PC-9 (cell line): ENCODE results near the gene PTPRT. TPM values are rescaled to one million over a fixed set of nuclear protein-coding genes. Genes with fewer than 3 reads are reported as not detected.

Experiments used
- BruUV-seq: library from RNA; stranded (reverse); fragments of 400-500 nt; replicated peaks from 2 replicates; lab custom pipeline; 2021; lab: Mats Ljungman, UMichigan
- CTCF ChIA-PET: fragments of 300-600 bp; sonication (Branson Sonifier 250); formaldehyde crosslinking; loops from one replicate; lab custom pipeline; 2022; ENCODE audit warnings: antibody characterized with exemption; lab: Charles Lee
- POLR2A ChIA-PET: fragments of 300-600 bp; sonication (Branson Sonifier 250); formaldehyde crosslinking; loops from one replicate; lab custom pipeline; 2022; ENCODE audit warnings: antibody characterized with exemption; ENCODE audit not compliant: unreplicated experiment; lab: Charles Lee
- DNase-seq, 2 experiments: peaks; one replicate each; pipeline versions ENCODE4 v3.0.0 to v3.0.0-alpha.2; 2015 to 2022; ENCODE audit warnings: mixed read lengths in 1 of 2
- H2AFZ ChIP-seq: fragments of 200-600 bp; sonication (generic); 2 replicates; pipeline ENCODE4 v1.8.1; 2017; ENCODE audit warnings: antibody characterized with exemption
- H3F3A ChIP-seq: fragments of 200-600 bp; sonication (generic); 2 replicates; pipeline ENCODE4 v1.8.1; 2017; ENCODE audit warnings: antibody characterized with exemption, mild to moderate bottlenecking, low read depth; ENCODE audit not compliant: insufficient read depth
- H3K27ac ChIP-seq: fragments of 200-600 bp; sonication (generic); 2 replicates; pipeline ENCODE4 v1.6.1; 2016; ENCODE audit warnings: mixed run types
- H3K27me3 ChIP-seq: fragments of 200-600 bp; sonication (generic); 2 replicates; pipeline ENCODE4 v1.6.1; 2016; ENCODE audit warnings: low read depth, mixed run types; ENCODE audit not compliant: insufficient read depth
- H3K36me3 ChIP-seq: fragments of 200-600 bp; sonication (generic); 2 replicates; pipeline ENCODE4 v1.6.1; 2016; ENCODE audit warnings: low read depth, mixed run types
- H3K4me1 ChIP-seq: fragments of 200-600 bp; sonication (generic); replicated peaks from 2 replicates; pipeline ENCODE4 v1.6.1; 2016; ENCODE audit warnings: mixed run types; ENCODE audit not compliant: insufficient read depth
- H3K4me2 ChIP-seq: fragments of 200-600 bp; sonication (generic); 2 replicates; pipeline ENCODE4 v1.6.1; 2017; ENCODE audit warnings: mixed run types
- H3K4me3 ChIP-seq: fragments of 200-600 bp; sonication (generic); 2 replicates; pipeline ENCODE4 v1.6.1; 2016; ENCODE audit warnings: mixed run types
- H3K79me2 ChIP-seq: fragments of 200-600 bp; sonication (generic); 2 replicates; pipeline ENCODE4 v1.6.1; 2017; ENCODE audit warnings: low read depth, mixed run types
- H3K9me2 ChIP-seq: fragments of 200-600 bp; sonication (generic); 2 replicates; pipeline ENCODE4 v1.8.1; 2017; ENCODE audit warnings: mild to moderate bottlenecking; ENCODE audit not compliant: insufficient read depth
- H3K9me3 ChIP-seq: fragments of 200-600 bp; sonication (generic); 2 replicates; pipeline ENCODE4 v1.8.1; 2016; ENCODE audit warnings: low read depth; ENCODE audit not compliant: insufficient read depth
- H4K20me1 ChIP-seq: fragments of 200-600 bp; sonication (generic); 2 replicates; pipeline ENCODE4 v1.8.1; 2017; ENCODE audit not compliant: insufficient read depth
- EZH2 ChIP-seq: fragments of 200-600 bp; sonication (generic); IDR thresholded peaks from 2 replicates; pipeline ENCODE4 v1.8.0; 2017; ENCODE audit warnings: antibody characterized with exemption, low read depth
- intact Hi-C: fragments of 100-400 bp; cut with micrococcal nuclease; formaldehyde crosslinking; loops from one replicate; pipeline ENCODE4 v1.10.0; 2022; ENCODE audit not compliant: unreplicated experiment
- total RNA-seq: library from RNA; stranded (reverse); gene quantifications from 2 replicates; pipeline ENCODE4 v1.2.3, GENCODE V29; 2021
- TF ChIP-seq, protein P1 (sequence below): fragments of 200-600 bp; sonication (generic); conservative IDR thresholded peaks from 2 replicates; pipeline ENCODE4 v1.6.1; 2017; ENCODE audit warnings: mixed run types, antibody characterized with exemption, mild to moderate bottlenecking, moderate library complexity

Gene PTPRT
- total RNA-seq, 1 experiment from 2014 or later = not detected

DNA sequence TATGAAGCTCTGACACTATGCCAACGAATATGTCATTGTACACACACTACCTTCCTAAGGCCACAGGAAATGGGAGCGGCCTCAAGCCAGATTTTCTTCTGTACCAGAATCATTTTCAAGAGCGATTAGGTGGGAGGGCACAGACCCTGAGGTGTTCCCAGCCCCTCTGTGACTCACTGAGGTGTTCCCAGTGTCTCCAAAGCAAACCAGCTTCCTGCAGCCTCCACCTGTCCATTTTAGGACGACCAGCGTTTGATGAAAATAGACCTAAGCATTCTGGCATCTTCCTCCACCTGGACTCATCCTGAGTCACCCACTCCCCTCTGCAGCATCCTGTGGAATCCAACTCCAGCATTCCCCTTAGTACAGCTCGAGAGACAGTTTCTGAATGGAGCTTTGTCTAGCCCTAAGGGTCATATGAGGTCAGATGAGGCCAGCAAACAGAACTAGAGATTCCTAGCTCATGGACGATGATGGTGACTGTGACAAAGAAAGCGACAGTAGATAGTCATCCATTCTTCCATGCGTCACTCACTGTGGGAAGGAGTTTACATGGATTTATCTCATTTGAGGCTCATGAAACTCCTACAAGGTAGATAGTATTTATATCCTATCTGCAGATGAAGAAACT, 203.4 kb downstream of the PTPRT start:
- Histone ChIP-seq H3K4me2 (no peak overlapping the region), H4K20me1 (no peaks in the 10 kb centered on the region), H3K27ac (no peak overlapping the region), H3K79me2 (no peaks in the 10 kb centered on the region), H2AFZ (no peak overlapping the region), H3F3A (no peaks in the 10 kb centered on the region), H3K9me2 (no peaks in the 10 kb centered on the region), H3K4me1 (no peaks in the 10 kb centered on the region), H3K4me3 (no peak overlapping the region), H3K36me3 (no peaks in the 10 kb centered on the region), H3K9me3 (no peaks in the 10 kb centered on the region), H3K27me3 (peaks cover 2% of the 10 kb centered on the region; the same call in 1 of the 2 replicates)
- intact Hi-C loops = no loop called here
- ChIA-PET POLR2A (interaction anchor here (0.6 kb wide), 1 partner anchor 202 kb away, joined by 3 read pairs; no protein-coding TSS in a partner anchor), CTCF (interaction anchor here (0.7 kb wide), 1 partner anchor 12 kb away, joined by 5 read pairs; no protein-coding TSS in a partner anchor)
- no peak for DNase-seq
- BruUV-seq = no TSS peak
- TF ChIP-seq EZH2 = no peak
- TF ChIP-seq, protein P1, sequence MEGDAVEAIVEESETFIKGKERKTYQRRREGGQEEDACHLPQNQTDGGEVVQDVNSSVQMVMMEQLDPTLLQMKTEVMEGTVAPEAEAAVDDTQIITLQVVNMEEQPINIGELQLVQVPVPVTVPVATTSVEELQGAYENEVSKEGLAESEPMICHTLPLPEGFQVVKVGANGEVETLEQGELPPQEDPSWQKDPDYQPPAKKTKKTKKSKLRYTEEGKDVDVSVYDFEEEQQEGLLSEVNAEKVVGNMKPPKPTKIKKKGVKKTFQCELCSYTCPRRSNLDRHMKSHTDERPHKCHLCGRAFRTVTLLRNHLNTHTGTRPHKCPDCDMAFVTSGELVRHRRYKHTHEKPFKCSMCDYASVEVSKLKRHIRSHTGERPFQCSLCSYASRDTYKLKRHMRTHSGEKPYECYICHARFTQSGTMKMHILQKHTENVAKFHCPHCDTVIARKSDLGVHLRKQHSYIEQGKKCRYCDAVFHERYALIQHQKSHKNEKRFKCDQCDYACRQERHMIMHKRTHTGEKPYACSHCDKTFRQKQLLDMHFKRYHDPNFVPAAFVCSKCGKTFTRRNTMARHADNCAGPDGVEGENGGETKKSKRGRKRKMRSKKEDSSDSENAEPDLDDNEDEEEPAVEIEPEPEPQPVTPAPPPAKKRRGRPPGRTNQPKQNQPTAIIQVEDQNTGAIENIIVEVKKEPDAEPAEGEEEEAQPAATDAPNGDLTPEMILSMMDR = no peak

DNA sequence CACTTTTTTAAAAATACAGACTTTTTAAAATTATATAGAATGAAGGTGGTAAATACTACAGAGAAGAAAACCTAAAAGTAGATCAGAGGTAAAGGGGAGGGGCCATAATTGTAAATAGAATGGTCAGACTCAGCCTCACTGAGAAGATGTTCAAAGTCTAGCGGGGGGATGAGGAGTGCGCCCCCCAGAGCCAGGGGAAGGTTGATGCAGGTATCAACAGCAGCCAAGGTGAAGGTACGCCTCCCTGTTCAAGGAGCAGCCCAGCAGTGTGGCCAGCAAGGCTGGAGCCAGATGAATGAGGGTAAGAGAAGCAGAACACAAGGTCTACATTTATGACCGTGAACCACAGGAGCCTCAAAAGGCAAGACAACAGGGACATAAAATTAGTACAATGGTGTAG, 204.1 kb downstream of the PTPRT start:
- Histone ChIP-seq H2AFZ (no peak overlapping the region), H3K36me3 (no peaks in the 10 kb centered on the region), H3K27ac (no peak overlapping the region), H3K9me3 (no peaks in the 10 kb centered on the region), H4K20me1 (no peaks in the 10 kb centered on the region), H3K4me1 (no peaks in the 10 kb centered on the region), H3K27me3 (peaks cover 8% of the 10 kb centered on the region), H3F3A (no peaks in the 10 kb centered on the region), H3K4me2 (no peak overlapping the region), H3K79me2 (no peaks in the 10 kb centered on the region), H3K4me3 (no peak overlapping the region), H3K9me2 (no peaks in the 10 kb centered on the region)
- ChIA-PET CTCF (no interaction called here), POLR2A (no interaction called here)
- TF ChIP-seq EZH2 = no peak
- TF ChIP-seq, protein P1 = no peak
- BruUV-seq = no TSS peak
- no peak for DNase-seq
- intact Hi-C loops = no loop called here

DNA sequence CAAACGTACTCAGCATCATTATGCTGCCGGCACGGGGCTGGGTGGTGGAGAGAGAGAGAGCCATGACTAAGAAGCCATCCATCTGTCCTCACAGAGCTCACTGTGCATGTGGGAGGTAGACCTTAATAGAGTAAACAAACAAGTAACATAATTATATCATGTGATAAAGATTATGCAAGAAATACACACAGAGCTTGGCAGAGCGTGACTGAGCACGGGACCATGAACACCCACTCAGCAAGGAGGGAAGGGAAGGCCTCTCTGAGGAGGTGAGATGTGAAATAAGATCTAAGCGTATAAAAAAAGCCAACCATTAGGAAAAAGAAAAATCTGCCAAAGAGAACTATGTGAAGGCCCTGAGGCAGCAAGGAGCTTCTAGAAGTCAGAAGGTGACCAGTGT, 207.5 kb downstream of the PTPRT start:
- no peak for DNase-seq
- POLR2A ChIA-PET = no interaction called here
- CTCF ChIA-PET = no interaction called here
- intact Hi-C loops = no loop called here
- no peaks in the 10 kb centered on the region for H3F3A ChIP-seq
- no peaks in the 10 kb centered on the region for H3K9me2 ChIP-seq
- peaks cover 31% of the 10 kb centered on the region for H3K27me3 ChIP-seq
- H3K36me3 ChIP-seq = no peaks in the 10 kb centered on the region
- TF ChIP-seq EZH2 = no peak
- TF ChIP-seq, protein P1 = no peak
- H3K27ac ChIP-seq = no peak overlapping the region
- no peaks in the 10 kb centered on the region for H4K20me1 ChIP-seq
- H3K4me3 ChIP-seq = no peak overlapping the region
- BruUV-seq = no TSS peak
- no peaks in the 10 kb centered on the region for H3K9me3 ChIP-seq
- no peak overlapping the region for H3K4me2 ChIP-seq
- no peaks in the 10 kb centered on the region for H3K4me1 ChIP-seq
- no peak overlapping the region for H2AFZ ChIP-seq
- H3K79me2 ChIP-seq = no peaks in the 10 kb centered on the region
